Measurements from ENCODE around the gene MT1X.

Gene MT1X

GRCh38 chr16:56686758-56687157 lies 4.5 kb downstream of the MT1X start:
- no peak overlapping the region for H3K4me3 ChIP-seq (ENCODE audit: low read depth, low read length)
- ChIA-PET POLR2A (no interaction called here), CTCF (interaction anchor here (0.9 kb wide), 1 partner anchor 15 kb away, joined by 3 read pairs; no protein-coding TSS in a partner anchor)
- no peaks in the 10 kb centered on the region for H3K36me3 ChIP-seq (ENCODE audit: control insufficient read depth in 2 of 2, insufficient read depth in 1 of 2, low read length in 2 of 2)
- TF ChIP-seq ZSCAN16 (tag by site-specific recombination; IDR thresholded peaks at IDR 0.05) = no peak
- peak; percentile 96 for TF ChIP-seq ZNF133 (tag by site-specific recombination; IDR thresholded peaks at IDR 0.05)
- TF ChIP-seq PRDM1 (tag by site-specific recombination; IDR thresholded peaks at IDR 0.05) = no peak
- peak; percentile 18 for TF ChIP-seq SETDB1 (IDR thresholded peaks at IDR 0.05; ENCODE audit: insufficient read length, low read length)
- H3K9me3 ChIP-seq (ENCODE audit: control insufficient read depth, insufficient read depth, low read depth, low read length) = no peaks in the 10 kb centered on the region
- H3K4me1 ChIP-seq (ENCODE audit: control insufficient read depth, insufficient read depth, low read length) = peaks cover 3% of the 10 kb centered on the region
- H3K27ac ChIP-seq (ENCODE audit: extremely low read depth, low read depth, low read length) = no peak overlapping the region

- TF ChIP-seq ZNF146 (tag by site-specific recombination; IDR thresholded peaks at IDR 0.05) (no peak), ZFP3 (tag by site-specific recombination; IDR thresholded peaks at IDR 0.05; ENCODE audit: low read depth) (no peak), ZBTB11 (tag by site-specific recombination; conservative IDR thresholded peaks at IDR 0.05; ENCODE audit: low read depth) (no peak), ZNF677 (tag by site-specific recombination; IDR thresholded peaks at IDR 0.05) (no peak), ZNF174 (tag by site-specific recombination; IDR thresholded peaks at IDR 0.05) (no peak), WT1 (tag by site-specific recombination; IDR thresholded peaks at IDR 0.05) (no peak), HIC1 (tag by site-specific recombination; IDR thresholded peaks at IDR 0.05) (no peak), ZBTB17 (tag by site-specific recombination; IDR thresholded peaks at IDR 0.05) (no peak), ZNF433 (tag by site-specific recombination; IDR thresholded peaks at IDR 0.05; ENCODE audit: low read depth) (no peak), ZNF610 (tag by site-specific recombination; IDR thresholded peaks at IDR 0.05; ENCODE audit: borderline replicate concordance) (no peak), MYNN (tag by site-specific recombination; IDR thresholded peaks at IDR 0.05; ENCODE audit: borderline replicate concordance) (no peak), ZBTB20 (tag by site-specific recombination; IDR thresholded peaks at IDR 0.05) (no peak), ZNF449 (tag by site-specific recombination; IDR thresholded peaks at IDR 0.05) (no peak), ZNF560 (tag by site-specific recombination; IDR thresholded peaks at IDR 0.05; ENCODE audit: borderline replicate concordance) (no peak), ZNF416 (tag by site-specific recombination; IDR thresholded peaks at IDR 0.05) (no peak), BCL11B (tag by site-specific recombination; IDR thresholded peaks at IDR 0.05; ENCODE audit: low read depth) (no peak), ZNF354C (tag by site-specific recombination; IDR thresholded peaks at IDR 0.05; ENCODE audit: borderline replicate concordance, low read depth) (no peak), ZNF341 (tag by site-specific recombination; IDR thresholded peaks at IDR 0.05; ENCODE audit: low read depth) (no peak), HOXD13 (CRISPR knock-in tag; IDR thresholded peaks at IDR 0.05; ENCODE audit: borderline replicate concordance) (no peak)
- H3K9me3 ChIP-seq (ENCODE audit: control insufficient read depth, insufficient read depth, low read depth, low read length) = no peaks in the 10 kb centered on the region
- ChIA-PET POLR2A (no interaction called here), CTCF (interaction anchor here (0.9 to 1.6 kb wide), 3 partner anchors 13 to 111 kb away, joined by 3 to 5 read pairs (median 4); no protein-coding TSS in a partner anchor)
- no peak overlapping the region for H3K4me3 ChIP-seq (ENCODE audit: low read depth, low read length)
- H3K27ac ChIP-seq (ENCODE audit: extremely low read depth, low read depth, low read length) = no peak overlapping the region
- peaks cover 4% of the 10 kb centered on the region; the same call in 1 of the 2 replicates for H3K4me1 ChIP-seq (ENCODE audit: control insufficient read depth, insufficient read depth, low read length)
- no peaks in the 10 kb centered on the region for H3K36me3 ChIP-seq (ENCODE audit: control insufficient read depth in 2 of 2, insufficient read depth in 1 of 2, low read length in 2 of 2)
Measured at GRCh38 chr16:56688762-56689161, 6.5 kb downstream of the MT1X start.
